ENCODE results near the gene DLK2.

DNA sequence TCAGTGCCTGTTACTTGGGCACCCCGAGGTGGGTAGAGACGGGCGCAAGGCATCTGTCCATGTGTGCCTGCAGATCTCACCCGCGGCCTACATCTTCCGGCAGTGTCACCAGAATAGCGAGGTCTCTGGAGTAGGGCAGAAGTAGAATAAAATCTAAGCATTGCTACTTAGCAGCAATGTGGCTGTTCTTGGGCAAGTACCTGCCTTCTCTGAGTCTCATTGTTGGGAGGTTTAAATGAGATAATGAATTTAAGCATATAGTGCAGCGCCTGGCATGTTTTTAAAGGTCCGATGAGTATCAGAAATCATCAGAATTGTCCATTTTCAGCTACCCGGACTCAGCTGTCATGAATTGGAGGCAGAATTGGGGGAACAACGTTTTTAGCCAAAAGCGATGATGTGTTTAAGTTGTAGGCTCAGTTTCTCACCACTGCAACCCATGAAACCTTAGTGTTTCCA is 27.2 kb downstream of the DLK2 start:
- TF ChIP-seq CTCF (IDR thresholded peaks at IDR 0.05; ENCODE audit: low read depth, low read length): no peak
- no peak for TF ChIP-seq EZH2phosphoT487 (IDR thresholded peaks at IDR 0.05; ENCODE audit: low read depth)
